Measurements from ENCODE around the gene CILP. TPM values are rescaled to one million over a fixed set of nuclear protein-coding genes. Genes with fewer than 3 reads are reported as not detected.
"Not testable (repeated sequence)": the region's sequence is repeated elsewhere in the genome, so short reads cannot be mapped to it uniquely, and the experiment has no call there.

The CILP gene
- total RNA-seq, 4 donors from 2014 or later = 14.4 to 26.9 (median 17.8) TPM

GRCh38 chr15:65246026-65246714, 34.9 kb upstream of the CILP start:
- peak overlapping the region; percentile 24 to 60 (median 50) for H3K27ac ChIP-seq
- no peak overlapping the region for H3K4me3 ChIP-seq
- no peak for DNase-seq
- no peaks in the 10 kb centered on the region for H3K4me1 ChIP-seq
- no peaks in the 10 kb centered on the region for H3K36me3 ChIP-seq
- no peaks in the 10 kb centered on the region for H3K27me3 ChIP-seq
- TF ChIP-seq POLR2A (IDR thresholded peaks at IDR 0.05) = no peak
- no peak for TF ChIP-seq CTCF (IDR thresholded peaks at IDR 0.05)
- no peaks in the 10 kb centered on the region for H3K9me3 ChIP-seq

DNA sequence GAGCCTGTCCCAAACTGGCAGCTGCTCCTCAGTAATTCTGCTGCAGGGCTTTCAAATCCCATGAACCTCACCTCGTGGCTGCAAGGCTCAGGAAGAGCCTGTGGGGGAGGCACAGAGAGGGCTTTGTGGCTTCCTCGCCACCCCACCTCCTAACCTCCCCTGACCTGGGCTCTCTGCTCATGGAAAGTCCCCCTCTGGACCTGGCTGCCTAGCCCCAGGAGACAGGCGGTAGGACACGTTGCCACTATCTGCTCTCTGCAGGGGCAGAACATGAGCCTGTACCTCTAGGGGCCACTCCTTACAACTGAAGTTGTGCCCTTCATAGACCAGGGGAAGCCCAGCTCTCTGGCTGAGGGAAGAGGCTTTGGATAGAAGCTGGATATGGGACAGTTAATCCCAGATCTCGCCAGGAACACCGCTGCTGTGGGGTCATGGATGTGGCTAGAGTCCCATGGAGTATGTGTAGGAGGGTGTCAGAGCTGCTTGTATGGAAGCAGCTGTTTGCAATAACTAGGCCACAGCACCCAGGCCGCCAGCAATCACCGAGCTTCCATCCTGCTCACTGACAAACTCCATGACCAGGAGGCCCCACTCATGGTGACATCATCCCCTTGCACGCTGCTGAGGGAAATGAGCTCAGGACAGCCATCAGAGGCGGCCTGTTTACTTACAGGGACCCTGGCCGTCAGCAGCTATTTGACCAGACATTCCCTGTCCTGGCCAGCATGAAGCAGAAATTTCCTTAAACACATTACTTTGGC, 34.0 kb upstream of the CILP start:
- no peaks in the 10 kb centered on the region for H3K27me3 ChIP-seq
- no peak overlapping the region for H3K4me3 ChIP-seq
- TF ChIP-seq POLR2A (IDR thresholded peaks at IDR 0.05) (no peak), CTCF (IDR thresholded peaks at IDR 0.05) (no peak)
- no peaks in the 10 kb centered on the region for H3K9me3 ChIP-seq
- peak overlapping the region; percentile 24 to 60 (median 50) for H3K27ac ChIP-seq
- peak in 1 of 3 donors; percentile 50 for DNase-seq
- H3K4me1 ChIP-seq = no peaks in the 10 kb centered on the region
- no peaks in the 10 kb centered on the region for H3K36me3 ChIP-seq

DNA sequence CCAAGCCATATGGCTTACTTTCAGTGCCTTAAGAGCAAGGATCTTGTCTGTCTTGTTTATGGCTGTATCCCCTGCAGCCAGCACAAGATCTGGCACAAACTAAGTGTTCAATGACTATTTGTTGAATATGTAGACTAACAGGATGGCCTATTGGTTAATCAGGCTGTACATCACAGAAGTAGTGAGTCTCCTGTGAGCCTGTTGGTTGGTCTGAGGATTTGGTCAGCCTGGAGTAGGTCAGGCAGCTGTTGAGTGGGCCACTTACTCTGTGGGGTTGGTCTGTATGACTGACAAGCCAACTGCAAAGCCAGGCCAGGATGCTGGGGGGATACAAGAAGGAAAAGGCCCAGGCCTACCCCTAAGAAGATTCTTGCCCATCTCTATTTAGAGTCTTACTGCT, 33.4 kb upstream of the CILP start:
- no peaks in the 10 kb centered on the region for H3K9me3 ChIP-seq
- no peaks in the 10 kb centered on the region for H3K27me3 ChIP-seq
- TF ChIP-seq CTCF (IDR thresholded peaks at IDR 0.05) (no peak), POLR2A (IDR thresholded peaks at IDR 0.05) (no peak)
- H3K4me1 ChIP-seq = no peaks in the 10 kb centered on the region
- peak overlapping the region in 2 of 4 donors; percentile 5 to 51 for H3K27ac ChIP-seq
- H3K36me3 ChIP-seq = no peaks in the 10 kb centered on the region
- no peak for DNase-seq
- no peak overlapping the region for H3K4me3 ChIP-seq

GRCh38 chr15:65236443-65236842, 25.2 kb upstream of the CILP start:
- not testable (repeated sequence) for H3K9me3 ChIP-seq, H3K27ac ChIP-seq, DNase-seq

GRCh38 chr15:65233696-65234095, 22.4 kb upstream of the CILP start:
- H3K4me1 ChIP-seq = no peaks in the 10 kb centered on the region
- no peaks in the 10 kb centered on the region for H3K36me3 ChIP-seq
- no peaks in the 10 kb centered on the region for H3K27me3 ChIP-seq
- H3K4me3 ChIP-seq = no peak overlapping the region
- TF ChIP-seq POLR2A (IDR thresholded peaks at IDR 0.05) (no peak), CTCF (IDR thresholded peaks at IDR 0.05) (no peak)
- no peak for DNase-seq
- H3K27ac ChIP-seq = no peak overlapping the region
- H3K9me3 ChIP-seq = no peaks in the 10 kb centered on the region

More at GRCh38 chr15:65236443-65236842, 25.2 kb upstream of the CILP start:
- H3K4me1 ChIP-seq, H3K27me3 ChIP-seq, H3K4me3 ChIP-seq, H3K36me3 ChIP-seq: not testable (repeated sequence)

- Histone ChIP-seq H3K4me3 (no peak overlapping the region), H3K9me3 (no peaks in the 10 kb centered on the region), H3K4me1 (no peaks in the 10 kb centered on the region), H3K36me3 (no peaks in the 10 kb centered on the region), H3K27me3 (no peaks in the 10 kb centered on the region), H3K27ac (no peak overlapping the region)
- DNase-seq = no peak
- TF ChIP-seq POLR2A (IDR thresholded peaks at IDR 0.05) = no peak
- TF ChIP-seq CTCF (IDR thresholded peaks at IDR 0.05) = no peak
Observed at GRCh38 chr15:65232520-65232919, 21.2 kb upstream of the CILP start.

All from Peyer's patch (tissue), 4 donors.